Left lung (tissue), 10 donors: Measurements from ENCODE around the gene RNF121. TPM values are rescaled to one million over a fixed set of nuclear protein-coding genes. Genes with fewer than 3 reads are reported as not detected.
A peak's percentile ranks its signal among the peaks of the same experiment; 100 is the strongest.

Source experiments
- ATAC-seq: fragments of 200-7000 bp; cut with Tn5 transposase; one replicate; pipeline ENCODE4 v1.9.1; 2020; ENCODE audit warnings: moderate library complexity
- DNase-seq, 4 donors: peaks; one replicate each; pipeline ENCODE4 v3.0.0-alpha.2; 2013 to 2020
- H3K27ac ChIP-seq, 2 donors: fragments of 200-600 bp; sonication (generic) in 1 of 2; one replicate each; pipeline versions ENCODE4 v1.5.0 to v1.8.0; 2020 to 2021
- H3K27me3 ChIP-seq, 2 donors: fragments of 200-600 bp; sonication (generic) in 1 of 2; one replicate each; pipeline versions ENCODE4 v1.5.0 to v1.8.0; 2020 to 2021
- H3K36me3 ChIP-seq, 2 donors: fragments of 200-600 bp; sonication (generic) in 1 of 2; one replicate each; pipeline versions ENCODE4 v1.5.0 to v1.8.0; 2020 to 2021
- H3K4me1 ChIP-seq, 2 donors: fragments of 200-600 bp; one replicate each; pipeline ENCODE4 v1.8.0; 2021
- H3K4me3 ChIP-seq, 2 donors: fragments of 200-600 bp; sonication (generic) in 1 of 2; one replicate each; pipeline versions ENCODE4 v1.5.0 to v1.8.0; 2020 to 2021; ENCODE audit warnings: mild to moderate bottlenecking in 1 of 2
- H3K9me3 ChIP-seq, 2 donors: fragments of 200-600 bp; sonication (generic) in 1 of 2; one replicate each; pipeline versions ENCODE4 v1.5.0 to v1.8.0; 2020 to 2021
- CTCF ChIP-seq, 2 donors: fragments of 200-600 bp; sonication (generic) in 1 of 2; IDR thresholded peaks; one replicate each; pipeline versions ENCODE4 v1.5.0 to v1.8.0; 2021; ENCODE audit warnings: antibody characterized with exemption in 2 of 2
- intact Hi-C, 2 donors: fragments of 100-400 bp; cut with DNase I; formaldehyde crosslinking; loops; one replicate each; pipeline versions ENCODE4 v1.11.2 to v1.14.2; 2022
- polyA plus RNA-seq, 6 donors: library from polyadenylated mRNA; unstranded; fragments of 120-200 nt; gene quantifications; one replicate each; pipeline ENCODE4 v1.2.1, GENCODE V29; 2013; ENCODE audit not compliant: insufficient read length in 6 of 6
- total RNA-seq, 2 donors: library from RNA; stranded (reverse); fragmentation: NEBNext Ultra II Directional; extraction: Animal tissue kit (Norgen Biotek cat#: 25700); gene quantifications; one replicate each; pipeline ENCODE4 v1.2.1, GENCODE V29; 2021
- donor health status: DM: no; HTN: yes; CAD: no.
- donor health status: DM: no; HTN: no; CAD: no.

The RNF121 gene
- total and polyA plus RNA-seq, 8 donors = 30.3 to 40.6 (median 33.8) TPM

GRCh38 chr11:72014761-72015320 lies 86.0 kb downstream of the RNF121 start:
- intact Hi-C loops = no loop called here
- Histone ChIP-seq H3K27me3 (no peaks in the 10 kb centered on the region), H3K4me3 (no peak overlapping the region), H3K4me1 (peaks cover 7 to 17% of the 10 kb centered on the region in 2 donors), H3K36me3 (peaks cover 9 to 100% of the 10 kb centered on the region in 2 donors), H3K27ac (no peak overlapping the region), H3K9me3 (no peaks in the 10 kb centered on the region)
- ATAC-seq (no peak), DNase-seq (no peak)
- no peak for TF ChIP-seq CTCF (IDR thresholded peaks at IDR 0.05)

- DNase-seq (no peak), ATAC-seq (no peak)
- Histone ChIP-seq H3K27me3 (no peaks in the 10 kb centered on the region), H3K36me3 (peaks cover 9 to 100% of the 10 kb centered on the region in 2 donors), H3K4me1 (peaks cover 7 to 17% of the 10 kb centered on the region in 2 donors), H3K4me3 (no peak overlapping the region), H3K27ac (no peak overlapping the region), H3K9me3 (no peaks in the 10 kb centered on the region)
- TF ChIP-seq CTCF (IDR thresholded peaks at IDR 0.05) = no peak
- intact Hi-C loops = no loop called here
Observed at GRCh38 chr11:72015511-72016061, 86.7 kb downstream of the RNF121 start.

GRCh38 chr11:72018171-72018570 lies 89.3 kb downstream of the RNF121 start:
- Histone ChIP-seq H3K27ac (no peak overlapping the region), H3K27me3 (no peaks in the 10 kb centered on the region), H3K36me3 (peaks cover 9 to 100% of the 10 kb centered on the region in 2 donors), H3K4me3 (no peak overlapping the region), H3K9me3 (no peaks in the 10 kb centered on the region), H3K4me1 (peaks cover 0 to 14% of the 10 kb centered on the region in 2 donors)
- intact Hi-C loops = no loop called here
- DNase-seq (no peak), ATAC-seq (no peak)
- TF ChIP-seq CTCF (IDR thresholded peaks at IDR 0.05) = no peak

- Histone ChIP-seq H3K27me3 (no peaks in the 10 kb centered on the region), H3K4me1 (peaks cover 4 to 41% of the 10 kb centered on the region in 2 donors), H3K4me3 (no peak overlapping the region), H3K27ac (no peak overlapping the region), H3K9me3 (no peaks in the 10 kb centered on the region), H3K36me3 (peaks cover 2 to 88% of the 10 kb centered on the region in 2 donors)
- intact Hi-C loops = no loop called here
- DNase-seq = no peak
- no peak for TF ChIP-seq CTCF (IDR thresholded peaks at IDR 0.05)
- no peak for ATAC-seq
Observed at GRCh38 chr11:72023335-72023734, 94.5 kb downstream of the RNF121 start.

GRCh38 chr11:72024069-72024754 lies 95.4 kb downstream of the RNF121 start:
- intact Hi-C loops = no loop called here
- H3K4me1 ChIP-seq = peaks cover 4 to 41% of the 10 kb centered on the region in 2 donors
- DNase-seq (no peak), ATAC-seq (no peak)
- H3K36me3 ChIP-seq = peaks cover 0 to 88% of the 10 kb centered on the region in 2 donors
- H3K9me3 ChIP-seq = no peaks in the 10 kb centered on the region
- peak overlapping the region in 1 of 2 donors; percentile 65 for H3K27ac ChIP-seq
- no peaks in the 10 kb centered on the region for H3K27me3 ChIP-seq
- no peak for TF ChIP-seq CTCF (IDR thresholded peaks at IDR 0.05)
- H3K4me3 ChIP-seq = no peak overlapping the region
